Activated T-cell treated with anti-CD3 and anti-CD28 coated beads, Interleukin-2, amount 50 U/mL, for 72 hours (primary cell): ENCODE data around the gene SF1. TPM values are rescaled to one million over a fixed set of nuclear protein-coding genes. Genes with fewer than 3 reads are reported as not detected.

Experiments
- ATAC-seq, 2 donors: fragments of 150-1000 bp; cut with Tn5 transposase; replicated peaks in 1 of 2; 2 replicates each; pipeline ENCODE4 v1.10.0; 2021; ENCODE audit warnings: moderate library complexity in 2 of 2, mild to moderate bottlenecking in 1 of 2
- DNase-seq, 2 donors: peaks; one replicate each; pipeline ENCODE4 v3.0.0; 2021 to 2022; ENCODE audit warnings: mixed read lengths in 1 of 2
- H3K27ac Mint-ChIP-seq: one replicate; pipeline ENCODE4 v1.8.0; 2022; ENCODE audit warnings: mild to moderate bottlenecking, moderate library complexity, mixed read lengths
- H3K27me3 Mint-ChIP-seq: one replicate; pipeline ENCODE4 v1.8.0; 2022; ENCODE audit warnings: low read depth, mixed read lengths
- H3K36me3 Mint-ChIP-seq, 2 donors: one replicate each; pipeline ENCODE4 v1.8.0; 2022; ENCODE audit warnings: mixed read lengths in 2 of 2, mild to moderate bottlenecking in 1 of 2; ENCODE audit not compliant: insufficient read depth in 2 of 2
- H3K4me1 Mint-ChIP-seq: one replicate; pipeline ENCODE4 v1.8.0; 2022; ENCODE audit warnings: low read depth, mixed read lengths
- H3K4me3 Mint-ChIP-seq, 2 donors: one replicate each; pipeline ENCODE4 v1.8.0; 2022; ENCODE audit warnings: mild to moderate bottlenecking in 2 of 2, mixed read lengths in 2 of 2, moderate library complexity in 2 of 2
- H3K9me3 Mint-ChIP-seq, 2 donors: one replicate each; pipeline ENCODE4 v1.8.0; 2022; ENCODE audit warnings: mixed read lengths in 2 of 2
- total RNA-seq, 2 donors: library from RNA; stranded (reverse); gene quantifications; one replicate each; pipeline ENCODE4 v1.2.3, GENCODE V29; 2022

Gene SF1
- total RNA-seq, 2 donors from 2014 or later = 332 to 337 TPM

DNA sequence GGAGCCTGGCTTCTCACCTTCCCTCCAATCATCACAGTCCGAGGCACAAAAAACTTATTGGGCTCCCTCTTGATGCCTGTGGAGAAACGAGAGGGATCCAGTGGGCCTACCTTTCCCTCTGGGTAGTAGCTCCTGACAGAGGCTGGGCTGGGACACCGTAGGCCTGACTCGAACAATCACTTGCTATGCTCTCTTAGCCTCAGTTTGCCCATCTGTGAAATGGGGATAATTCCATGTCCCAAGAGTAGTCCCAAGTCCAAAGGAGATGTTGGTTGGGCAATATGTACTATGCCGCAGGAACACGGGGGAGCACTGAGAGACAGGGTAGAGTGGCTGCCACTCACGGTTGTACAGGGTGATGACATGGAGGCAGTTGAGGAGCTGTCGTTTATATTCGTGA lies 26.8 kb downstream of the SF1 start:
- Mint-ChIP-seq H3K27ac (no peak overlapping the region), H3K9me3 (no peaks in the 10 kb centered on the region), H3K4me1 (no peaks in the 10 kb centered on the region), H3K27me3 (no peaks in the 10 kb centered on the region), H3K36me3 (peaks cover 0 to 2% of the 10 kb centered on the region in 2 donors), H3K4me3 (no peak overlapping the region)
- DNase-seq = no peak
- ATAC-seq = no peak

DNA sequence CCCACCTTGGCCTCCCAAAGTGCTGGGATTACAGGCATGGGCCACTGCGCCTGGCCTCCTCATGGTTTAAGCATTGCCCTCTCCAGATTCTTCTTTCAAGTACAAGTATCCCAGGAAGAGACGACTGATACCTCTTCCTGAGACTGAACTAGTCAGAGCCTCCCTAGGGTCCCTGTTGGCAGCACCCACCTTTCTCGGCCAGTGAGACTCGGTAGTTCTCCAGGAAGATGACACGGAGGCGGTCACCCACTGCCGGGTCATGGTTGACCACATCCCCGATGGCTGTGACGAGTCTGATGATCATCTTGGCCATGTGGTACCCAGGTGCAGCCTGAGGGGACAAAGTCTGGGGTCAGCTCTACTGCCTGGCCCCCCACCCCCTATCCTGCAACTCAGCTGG lies 27.2 kb downstream of the SF1 start:
- H3K27ac Mint-ChIP-seq = no peak overlapping the region
- no peak overlapping the region for H3K4me3 Mint-ChIP-seq
- no peak for ATAC-seq
- no peaks in the 10 kb centered on the region for H3K4me1 Mint-ChIP-seq
- H3K9me3 Mint-ChIP-seq = no peaks in the 10 kb centered on the region
- DNase-seq = no peak
- H3K27me3 Mint-ChIP-seq = no peaks in the 10 kb centered on the region
- H3K36me3 Mint-ChIP-seq = peaks cover 0 to 2% of the 10 kb centered on the region in 2 donors

DNA sequence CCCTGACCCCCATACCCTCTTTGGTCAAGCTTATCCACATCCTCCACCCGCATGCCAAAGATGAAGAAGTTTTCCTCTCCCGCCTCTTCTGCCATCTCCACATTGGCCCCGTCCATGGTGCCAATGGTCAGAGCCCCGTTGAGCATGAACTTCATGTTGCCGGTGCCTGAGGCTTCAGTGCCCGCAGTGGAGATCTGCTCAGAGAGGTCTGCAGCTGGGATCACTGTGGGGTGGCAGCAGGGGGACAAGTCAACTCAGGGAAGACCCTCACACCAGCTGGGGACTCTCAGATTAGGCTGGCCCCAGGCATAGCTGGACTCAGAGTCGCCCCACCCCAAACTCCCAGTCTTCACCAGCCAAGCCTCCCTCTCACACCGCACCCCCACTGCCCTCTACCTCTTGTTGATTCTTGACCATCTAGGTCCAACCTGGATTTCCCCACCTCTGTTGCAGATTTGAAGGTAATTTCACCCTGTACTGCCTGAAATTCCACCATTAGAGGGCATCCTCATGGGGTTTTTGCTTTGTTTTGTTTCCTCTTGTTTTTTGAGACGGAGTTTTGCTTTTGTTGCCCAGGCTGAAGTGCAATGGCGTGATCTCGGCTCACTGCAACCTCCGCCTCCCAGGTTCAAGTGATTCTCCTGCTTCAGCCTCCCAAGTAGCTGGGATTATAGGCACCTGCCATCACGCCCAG lies 27.8 kb downstream of the SF1 start:
- H3K27ac Mint-ChIP-seq = no peak overlapping the region
- no peak overlapping the region for H3K4me3 Mint-ChIP-seq
- DNase-seq (no peak), ATAC-seq (no peak)
- H3K9me3 Mint-ChIP-seq = no peaks in the 10 kb centered on the region
- H3K27me3 Mint-ChIP-seq = no peaks in the 10 kb centered on the region
- H3K4me1 Mint-ChIP-seq = peaks cover under 1% of the 10 kb centered on the region
- peaks cover 0 to 2% of the 10 kb centered on the region in 2 donors for H3K36me3 Mint-ChIP-seq

DNA sequence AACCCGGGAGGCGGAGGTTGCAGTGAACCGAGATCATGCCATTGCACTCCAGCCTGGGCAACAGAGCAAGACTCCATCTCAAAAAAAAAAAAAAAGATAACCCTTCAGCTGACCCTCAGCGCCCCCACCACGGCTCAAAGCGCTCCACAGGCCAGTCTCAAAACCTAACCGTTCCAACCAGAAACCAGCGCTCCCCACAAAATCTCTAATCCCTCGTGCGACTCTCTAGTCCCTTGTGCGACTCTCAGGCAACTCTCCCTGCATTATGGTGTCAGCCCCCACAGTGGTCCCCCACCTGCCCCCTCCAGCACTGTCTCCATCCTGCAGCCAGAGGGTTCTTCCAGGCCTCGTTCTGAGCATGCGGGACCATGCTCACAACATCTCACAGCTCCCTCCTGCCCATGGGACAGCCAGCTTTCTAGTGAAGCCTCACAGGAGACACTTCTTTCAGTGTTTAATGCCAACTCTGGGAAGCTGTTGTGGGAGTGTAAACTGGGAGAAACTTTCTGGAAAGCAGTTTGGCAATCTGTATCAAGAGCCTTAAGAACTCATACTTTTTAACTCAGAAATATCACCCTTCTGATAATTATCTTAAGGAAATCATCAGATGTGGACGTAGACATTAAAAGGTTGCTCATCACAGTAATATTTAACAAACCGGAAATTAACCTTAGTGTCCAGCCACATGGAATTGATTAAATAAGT lies 30.2 kb downstream of the SF1 start:
- Mint-ChIP-seq H3K4me1 (peaks cover 15% of the 10 kb centered on the region), H3K4me3 (no peak overlapping the region), H3K9me3 (no peaks in the 10 kb centered on the region), H3K27ac (no peak overlapping the region), H3K36me3 (peaks cover 1 to 2% of the 10 kb centered on the region in 2 donors), H3K27me3 (peaks cover 9% of the 10 kb centered on the region)
- ATAC-seq (no peak), DNase-seq (no peak)

DNA sequence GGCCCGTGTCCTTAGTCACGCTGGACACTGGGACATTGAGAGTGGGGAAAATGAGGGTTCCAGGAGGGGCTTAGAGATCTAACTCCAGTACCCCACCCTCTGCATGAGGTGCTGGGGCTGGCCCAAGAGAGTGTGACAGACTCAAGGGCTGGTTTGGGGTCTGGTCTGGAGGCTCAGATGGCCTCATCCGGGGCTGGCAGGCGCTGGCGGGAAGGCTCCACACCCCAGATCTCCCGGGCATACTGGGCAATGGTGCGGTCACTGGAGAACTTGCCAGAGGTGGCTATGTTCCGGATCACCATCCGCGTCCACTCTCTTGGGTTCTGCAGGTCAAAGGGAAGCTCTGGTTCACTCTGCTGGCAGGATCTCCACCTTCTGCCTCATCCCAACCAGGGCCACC lies 31.9 kb downstream of the SF1 start:
- H3K4me1 Mint-ChIP-seq = peaks cover 22% of the 10 kb centered on the region
- peaks cover 0 to 1% of the 10 kb centered on the region in 2 donors for H3K36me3 Mint-ChIP-seq
- H3K27me3 Mint-ChIP-seq = peaks cover 9% of the 10 kb centered on the region
- H3K4me3 Mint-ChIP-seq = peak overlapping the region in 1 of 2 donors; percentile 20
- ATAC-seq = no peak
- H3K9me3 Mint-ChIP-seq = no peaks in the 10 kb centered on the region
- H3K27ac Mint-ChIP-seq = no peak overlapping the region
- no peak for DNase-seq

DNA sequence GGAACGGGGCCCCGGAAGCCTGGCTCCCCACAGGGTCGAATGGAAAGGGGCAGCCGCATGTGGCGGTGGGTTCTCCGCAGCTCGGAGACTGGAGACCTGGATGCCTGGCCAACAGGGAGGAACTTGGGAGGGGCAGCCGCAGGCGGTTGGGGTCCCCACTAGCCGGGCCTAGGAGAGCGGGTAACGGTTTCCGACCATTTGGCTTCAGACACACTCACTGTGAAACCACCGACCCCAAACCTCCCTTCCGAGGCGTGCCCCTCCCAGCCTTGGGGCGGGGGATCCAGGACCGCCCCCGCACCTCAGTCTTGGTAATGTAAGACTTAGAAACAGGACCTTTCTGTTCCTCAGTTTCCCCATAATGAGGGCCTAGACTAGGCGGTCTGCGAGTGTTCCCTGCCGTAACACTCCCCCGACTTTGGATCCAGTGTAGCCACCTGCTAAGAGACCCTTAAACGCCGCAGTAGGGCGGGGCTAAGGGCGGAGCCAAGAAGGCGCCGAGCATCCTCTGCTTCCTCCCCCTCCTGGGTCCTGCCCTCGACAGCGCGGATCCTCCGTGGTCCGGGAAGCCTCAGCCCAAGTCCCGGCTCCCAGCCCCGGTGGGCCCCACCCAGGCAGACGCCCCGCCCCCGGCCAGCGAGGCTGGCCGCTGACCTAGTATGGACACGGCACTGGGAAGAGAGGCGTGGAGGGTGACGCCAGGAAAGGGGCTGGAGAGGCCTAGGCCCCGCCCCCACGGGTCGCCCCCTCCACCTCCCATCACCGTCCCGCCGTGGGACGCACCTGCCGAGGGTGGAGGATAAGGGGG lies 32.6 kb downstream of the SF1 start:
- ATAC-seq (peak; percentile 47 to 61), DNase-seq (peak; percentile 75 to 82)
- H3K27ac Mint-ChIP-seq = peak overlapping the region; percentile 45
- peaks cover 22% of the 10 kb centered on the region for H3K4me1 Mint-ChIP-seq
- peak overlapping the region; percentile 92 to 96 for H3K4me3 Mint-ChIP-seq
- H3K36me3 Mint-ChIP-seq = peaks cover 0 to 1% of the 10 kb centered on the region in 2 donors
- no peaks in the 10 kb centered on the region for H3K9me3 Mint-ChIP-seq
- H3K27me3 Mint-ChIP-seq = peaks cover 9% of the 10 kb centered on the region

DNA sequence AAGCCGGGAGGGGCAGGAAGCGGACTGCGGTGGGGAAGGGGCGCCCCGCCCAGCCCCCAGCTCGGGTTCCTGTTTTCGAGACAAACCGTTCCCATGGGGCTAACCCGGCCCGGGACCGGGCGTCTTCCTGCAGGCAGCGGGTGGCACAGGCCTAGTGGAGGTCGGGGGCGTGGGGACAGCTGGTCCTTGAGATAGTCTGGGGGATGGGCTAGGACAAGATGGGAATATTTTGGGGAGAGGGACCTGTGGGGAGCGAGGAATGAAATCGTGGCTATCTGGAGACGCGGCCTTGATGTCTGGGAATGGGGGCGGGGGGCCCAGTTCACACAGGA lies 33.2 kb downstream of the SF1 start:
- no peaks in the 10 kb centered on the region for H3K9me3 Mint-ChIP-seq
- peak overlapping the region; percentile 45 for H3K27ac Mint-ChIP-seq
- peak overlapping the region; percentile 92 to 96 for H3K4me3 Mint-ChIP-seq
- peaks cover 9% of the 10 kb centered on the region for H3K27me3 Mint-ChIP-seq
- H3K4me1 Mint-ChIP-seq = peaks cover 28% of the 10 kb centered on the region
- H3K36me3 Mint-ChIP-seq = peaks cover 0 to 1% of the 10 kb centered on the region in 2 donors
- DNase-seq = peak; percentile 71 to 73
- peak; percentile 22 to 27 for ATAC-seq

DNA sequence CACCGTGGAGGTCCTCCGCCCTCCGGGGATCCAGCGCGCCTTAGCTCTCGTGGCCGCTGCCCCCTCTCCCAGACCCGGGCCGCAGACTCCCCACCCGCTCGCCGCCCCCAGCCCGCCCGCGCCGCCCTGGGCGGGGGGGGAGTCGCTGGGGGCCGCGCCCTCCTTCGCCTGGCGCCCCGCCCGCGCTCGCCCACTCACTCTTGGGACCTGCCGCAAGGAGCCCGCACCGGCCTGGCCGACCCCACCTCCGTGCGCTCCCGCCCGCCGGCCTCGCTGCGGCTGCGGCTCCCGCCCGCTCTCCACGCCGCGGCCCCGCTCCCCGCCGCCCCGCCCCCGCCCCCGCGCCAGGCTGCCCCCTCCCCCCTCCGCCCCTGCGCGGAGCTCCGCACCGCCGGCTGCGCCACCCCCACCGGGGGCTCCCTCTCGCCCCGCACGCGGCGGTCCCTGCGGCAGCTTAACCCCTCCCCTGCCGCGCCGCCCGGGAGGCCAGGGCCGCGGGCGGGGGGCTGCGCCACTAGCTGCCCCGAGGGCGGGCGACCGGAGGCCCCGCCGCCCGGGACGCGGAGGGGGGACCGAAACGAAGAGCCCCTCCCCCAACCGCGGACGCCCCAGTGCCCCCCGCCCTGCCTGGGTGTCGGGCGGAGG lies 33.7 kb downstream of the SF1 start:
- ATAC-seq (peak; percentile 2), DNase-seq (peak; percentile 42 to 46)
- Mint-ChIP-seq H3K4me3 (peak overlapping the region; percentile 96 to 97), H3K9me3 (no peaks in the 10 kb centered on the region), H3K27ac (no peak overlapping the region), H3K27me3 (peaks cover 9% of the 10 kb centered on the region), H3K4me1 (peaks cover 29% of the 10 kb centered on the region), H3K36me3 (peaks cover 0 to 1% of the 10 kb centered on the region in 2 donors)

DNA sequence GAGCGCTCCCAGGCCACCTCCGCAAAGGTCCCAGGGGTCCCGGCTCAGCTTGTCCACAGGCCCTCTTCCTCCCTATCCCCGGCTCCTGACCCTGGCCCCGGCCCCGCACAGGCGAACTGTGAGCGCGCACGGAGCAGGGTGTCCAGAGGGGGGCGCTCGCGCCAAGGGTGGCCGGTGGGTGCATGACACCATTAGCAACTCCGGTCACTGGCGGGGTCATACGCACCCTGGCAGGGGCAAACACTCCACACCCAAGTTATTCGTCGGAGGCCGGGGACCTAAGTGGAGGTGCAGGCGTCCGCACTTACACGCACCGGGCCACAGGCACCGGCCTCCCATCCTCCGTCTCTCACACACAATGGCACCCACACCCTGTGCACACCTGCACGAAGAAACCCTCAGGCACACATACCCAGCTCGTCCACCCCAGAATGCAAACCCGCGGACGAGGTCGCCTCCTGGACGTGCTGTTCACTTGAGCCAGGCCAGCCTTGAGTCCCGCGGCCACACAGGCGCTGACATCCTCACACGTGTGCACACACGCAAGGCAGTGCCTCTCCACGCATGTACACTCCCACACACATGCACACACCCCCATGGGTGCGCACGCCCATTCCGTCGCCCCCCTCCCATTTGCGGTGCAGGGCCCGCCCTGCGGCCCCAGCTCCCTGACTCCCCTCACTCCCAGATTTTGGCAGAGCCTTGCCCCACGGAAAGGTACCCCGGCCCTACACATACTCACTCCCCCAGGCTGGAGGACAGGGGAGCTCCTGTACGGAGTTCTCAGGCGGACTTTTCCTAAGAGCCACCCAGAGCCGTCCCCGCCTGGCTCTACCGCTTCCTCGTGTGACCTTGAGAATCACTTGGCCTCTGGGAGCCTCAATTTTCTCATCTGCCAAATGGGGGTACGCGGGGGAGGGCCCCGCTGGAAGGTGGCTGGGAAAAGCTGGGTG lies 34.5 kb downstream of the SF1 start, which contains the start of gene RASGRP2:
Gene RASGRP2 (minus strand): TSS at position 552 of the 953 bp plus-strand sequence. CDS start 1,276 bp downstream, outside the sequence.
- Mint-ChIP-seq H3K27ac (peak within 1 kb of the TSS; percentile 52), H3K27me3 (peaks cover 9% of the 10 kb centered on the region), H3K9me3 (no peaks in the 10 kb centered on the region), H3K36me3 (peaks cover 0 to 1% of the 10 kb centered on the region in 2 donors), H3K4me3 (peak within 1 kb of the TSS; percentile 96 to 97), H3K4me1 (peaks cover 33% of the 10 kb centered on the region)
- peak; percentile 53 to 58 for ATAC-seq
- peak; percentile 84 to 93 for DNase-seq

DNA sequence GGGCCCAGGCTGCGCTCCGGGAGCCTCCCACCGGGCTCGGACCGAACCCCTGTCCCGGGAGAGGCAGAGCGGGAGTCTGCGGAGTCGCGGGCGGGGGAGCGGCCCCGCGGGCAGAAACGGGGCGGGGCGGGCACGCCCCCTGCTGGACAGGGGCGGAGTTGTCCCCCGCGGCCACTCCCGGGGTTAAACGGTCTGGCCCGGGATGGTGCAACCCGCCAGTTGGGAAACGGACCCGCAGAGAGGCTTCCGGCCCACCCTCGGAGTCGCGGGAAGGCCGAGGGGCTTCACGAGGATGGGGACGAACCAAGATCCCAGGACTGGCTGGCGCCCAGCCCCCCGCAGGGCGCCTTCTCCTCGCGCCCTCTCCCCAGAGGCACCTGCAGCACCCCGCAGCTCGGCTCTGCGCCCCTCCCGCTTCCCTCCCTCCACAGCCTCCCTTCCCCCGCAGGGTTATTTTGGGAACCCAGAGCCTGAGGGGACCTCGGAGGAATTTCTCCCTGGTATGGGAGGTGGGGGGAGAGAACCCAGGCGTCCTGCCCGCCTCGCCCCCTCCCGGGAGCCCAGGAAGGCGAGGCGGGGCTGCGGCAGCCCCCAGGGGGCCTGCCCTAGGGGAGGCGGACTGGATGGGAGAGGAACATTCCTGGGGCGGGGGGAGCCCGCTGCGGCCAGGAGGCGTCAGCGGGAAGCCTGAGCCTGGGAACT lies 35.3 kb downstream of the SF1 start:
- Mint-ChIP-seq H3K4me3 (peak overlapping the region; percentile 92 to 97), H3K4me1 (peaks cover 33% of the 10 kb centered on the region), H3K27me3 (peaks cover 9% of the 10 kb centered on the region), H3K36me3 (peaks cover 0 to 1% of the 10 kb centered on the region in 2 donors), H3K9me3 (no peaks in the 10 kb centered on the region), H3K27ac (no peak overlapping the region)
- DNase-seq (peak; percentile 79 to 91), ATAC-seq (peak; percentile 43 to 57)

DNA sequence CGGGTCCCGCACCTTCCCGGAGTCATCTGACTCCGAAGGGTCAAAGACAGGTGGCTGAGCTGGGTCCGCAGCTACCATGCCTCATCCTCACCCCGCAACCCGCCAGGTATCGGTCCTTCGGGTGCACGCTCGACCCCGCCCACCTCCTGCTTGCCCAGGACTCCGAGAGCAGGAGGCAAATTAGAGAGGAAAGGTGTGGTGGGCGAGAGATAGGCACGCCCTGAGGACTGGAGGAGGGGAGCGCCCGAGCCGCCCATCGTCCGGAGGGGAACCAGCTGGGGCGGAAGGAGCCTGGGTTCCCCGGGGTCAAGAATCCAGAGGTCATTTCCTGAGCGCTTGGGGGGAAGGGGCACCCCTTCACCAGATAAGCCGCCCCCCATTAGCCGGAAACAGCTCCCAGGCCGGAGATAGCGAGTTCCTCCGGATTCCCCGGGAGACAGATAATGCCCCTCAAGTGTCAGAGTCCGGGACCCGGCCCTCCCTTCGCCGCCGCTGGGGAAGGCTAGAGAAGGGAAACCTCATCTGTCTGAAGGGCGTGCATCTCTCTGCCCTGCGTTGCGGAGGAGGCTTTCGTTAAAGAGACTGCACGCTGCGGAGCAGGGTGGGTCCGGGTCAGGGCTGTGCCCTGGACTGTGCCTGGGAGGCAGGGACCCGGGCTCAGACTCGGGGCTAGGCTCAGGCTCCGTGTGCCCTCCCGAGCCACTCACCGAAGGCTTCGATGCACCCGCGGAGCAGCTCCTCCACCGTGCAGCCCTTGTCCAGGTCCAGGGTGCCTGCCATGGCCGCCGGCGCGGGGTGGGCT lies 36.1 kb downstream of the SF1 start:
- peaks cover 9% of the 10 kb centered on the region for H3K27me3 Mint-ChIP-seq
- no peaks in the 10 kb centered on the region for H3K9me3 Mint-ChIP-seq
- ATAC-seq (peak; percentile 3 to 12), DNase-seq (peak; percentile 39 to 45)
- H3K4me1 Mint-ChIP-seq = peaks cover 33% of the 10 kb centered on the region
- H3K4me3 Mint-ChIP-seq = peak overlapping the region; percentile 74 to 85
- no peak overlapping the region for H3K27ac Mint-ChIP-seq
- H3K36me3 Mint-ChIP-seq = peaks cover 0 to 1% of the 10 kb centered on the region in 2 donors
